Activated CD8-positive, alpha-beta memory T cell treated with anti-CD3 and anti-CD28 coated beads for 24 hours (primary cell): ENCODE data around the gene TTF2.
"Not testable (repeated sequence)": the region's sequence is repeated elsewhere in the genome, so short reads cannot be mapped to it uniquely, and the experiment has no call there.

ENCODE experiments used
- DNase-seq: peaks from one replicate; pipeline ENCODE4 v3.0.0-alpha.2; 2020

Gene TTF2

GRCh38 chr1:117122330-117123025 lies 62.4 kb downstream of the TTF2 start:
- no peak for DNase-seq

- no peak for DNase-seq
Measured at GRCh38 chr1:117123274-117123673, 63.1 kb downstream of the TTF2 start.

- no peak for DNase-seq
Measured at GRCh38 chr1:117124661-117125060, 64.5 kb downstream of the TTF2 start.

- no peak for DNase-seq
Measured at GRCh38 chr1:117127795-117128194, 67.7 kb downstream of the TTF2 start.

- no peak for DNase-seq
Measured at GRCh38 chr1:117128323-117129079, 68.4 kb downstream of the TTF2 start.

GRCh38 chr1:117130526-117130925 lies 70.4 kb downstream of the TTF2 start:
- DNase-seq, result no peak

GRCh38 chr1:117135329-117135728 lies 75.2 kb downstream of the TTF2 start:
- DNase-seq, result no peak

GRCh38 chr1:117136749-117137148 lies 76.6 kb downstream of the TTF2 start:
- no peak for DNase-seq

GRCh38 chr1:117137281-117137855 lies 77.2 kb downstream of the TTF2 start:
- DNase-seq, result no peak

GRCh38 chr1:117138106-117138505 lies 78.0 kb downstream of the TTF2 start:
- DNase-seq, result no peak

GRCh38 chr1:117138561-117138960 lies 78.4 kb downstream of the TTF2 start:
- DNase-seq, result no peak

GRCh38 chr1:117142200-117142599 lies 82.1 kb downstream of the TTF2 start:
- DNase-seq, result no peak

GRCh38 chr1:117143172-117143571 lies 83.0 kb downstream of the TTF2 start:
- no peak for DNase-seq

GRCh38 chr1:117143871-117144270 lies 83.7 kb downstream of the TTF2 start:
- no peak for DNase-seq

- DNase-seq, result no peak
Measured at GRCh38 chr1:117146072-117146471, 85.9 kb downstream of the TTF2 start.

- no peak for DNase-seq
Measured at GRCh38 chr1:117146575-117147340, 86.6 kb downstream of the TTF2 start.

GRCh38 chr1:117147341-117147831 lies 87.3 kb downstream of the TTF2 start:
- DNase-seq, result no peak

GRCh38 chr1:117147856-117148588 lies 87.9 kb downstream of the TTF2 start:
- no peak for DNase-seq

- no peak for DNase-seq
Measured at GRCh38 chr1:117150316-117150715, 90.2 kb downstream of the TTF2 start.

- DNase-seq, result not testable (repeated sequence)
Measured at GRCh38 chr1:117151305-117151704, 91.2 kb downstream of the TTF2 start.
